Activated CD4-positive, CD25-positive, alpha-beta regulatory T cell treated with anti-CD3 and anti-CD28 coated beads, Interleukin-2, amount 50 U/mL, for 24 hours (primary cell): ENCODE results near the gene FHIT.

Experiments
- ATAC-seq, 2 donors: fragments of 150-1000 bp; cut with Tn5 transposase; one replicate each; pipeline ENCODE4 v1.10.0; 2021; ENCODE audit warnings: mild to moderate bottlenecking in 1 of 2, moderate library complexity in 1 of 2

FHIT gene

GRCh38 chr3:60757724-60758123 lies 493.5 kb downstream of the FHIT start:
- ATAC-seq, result no peak

- no peak for ATAC-seq
Observed at GRCh38 chr3:60756241-60757030, 494.8 kb downstream of the FHIT start.

- ATAC-seq, result no peak
Observed at GRCh38 chr3:60755094-60755493, 496.2 kb downstream of the FHIT start.

DNA sequence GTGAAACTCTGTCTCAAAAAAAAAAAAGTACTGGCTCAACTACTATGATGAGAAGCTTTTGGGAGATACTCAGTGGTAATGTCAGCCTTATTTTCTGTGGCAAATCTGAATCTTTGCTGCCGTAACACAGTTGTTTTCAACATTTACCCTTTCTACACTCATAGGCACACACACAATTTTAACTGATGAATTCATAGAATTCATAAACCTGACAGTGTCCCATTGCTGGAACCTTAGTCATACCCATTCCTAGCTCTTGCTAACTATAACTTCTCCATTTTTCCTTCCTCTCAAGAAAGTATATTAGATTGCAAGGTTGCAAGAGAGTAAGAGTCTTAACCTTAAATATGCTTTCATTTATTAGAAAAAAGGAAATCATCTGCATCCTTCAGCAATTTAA lies 496.6 kb downstream of the FHIT start:
- no peak for ATAC-seq

DNA sequence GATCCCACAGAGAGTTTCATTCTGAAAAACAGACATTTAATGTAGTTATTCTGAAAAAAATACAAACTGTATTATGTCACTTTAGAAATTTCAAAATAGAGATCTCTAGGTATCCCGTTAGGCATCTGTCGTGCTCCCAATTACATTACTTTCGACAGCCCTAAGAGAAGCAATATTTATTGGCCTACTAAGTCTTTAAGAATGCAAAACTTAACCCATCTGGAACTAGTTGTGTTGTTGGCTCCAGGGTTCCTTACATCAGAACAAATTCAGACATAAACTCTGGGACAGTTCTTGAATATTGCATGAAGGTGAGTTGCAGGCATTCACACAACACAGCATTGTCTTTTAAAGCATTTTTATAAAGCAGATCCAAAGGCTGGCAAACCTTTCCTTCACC lies 498.4 kb downstream of the FHIT start:
- ATAC-seq, result no peak

DNA sequence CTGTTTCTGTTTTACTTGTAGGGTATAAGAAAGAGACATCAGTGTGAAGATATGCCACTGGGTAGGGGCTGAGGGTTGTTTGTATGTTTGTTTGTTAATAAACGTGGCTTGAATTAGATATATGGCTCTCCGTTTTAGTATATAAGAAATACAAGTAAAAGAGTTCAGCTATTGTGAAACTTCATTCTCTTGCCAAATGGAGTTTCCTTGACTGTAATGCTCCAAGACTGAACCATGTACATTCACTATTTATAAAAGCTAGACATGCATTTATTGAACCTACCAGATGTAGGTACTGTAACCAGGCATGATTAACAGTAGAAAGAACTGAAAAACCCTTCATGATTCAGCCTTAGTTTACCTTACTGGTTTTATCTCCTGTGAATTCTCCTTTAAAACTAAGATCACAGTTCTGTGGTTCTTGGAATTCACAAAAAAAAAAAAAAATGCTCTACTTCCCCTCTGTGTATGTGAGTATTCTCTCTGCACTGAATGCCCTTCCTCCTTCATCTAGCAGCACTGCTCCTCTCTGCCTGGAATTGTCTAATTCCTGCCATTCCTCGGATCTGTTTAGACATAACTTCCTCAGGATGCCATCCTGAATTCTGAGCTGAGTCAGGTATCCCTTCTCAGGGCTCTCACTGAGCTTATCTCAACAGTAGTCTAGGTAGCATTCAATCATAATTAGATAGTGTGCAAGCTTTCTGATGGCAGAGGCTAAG lies 504.4 kb downstream of the FHIT start:
- ATAC-seq, result no peak

DNA sequence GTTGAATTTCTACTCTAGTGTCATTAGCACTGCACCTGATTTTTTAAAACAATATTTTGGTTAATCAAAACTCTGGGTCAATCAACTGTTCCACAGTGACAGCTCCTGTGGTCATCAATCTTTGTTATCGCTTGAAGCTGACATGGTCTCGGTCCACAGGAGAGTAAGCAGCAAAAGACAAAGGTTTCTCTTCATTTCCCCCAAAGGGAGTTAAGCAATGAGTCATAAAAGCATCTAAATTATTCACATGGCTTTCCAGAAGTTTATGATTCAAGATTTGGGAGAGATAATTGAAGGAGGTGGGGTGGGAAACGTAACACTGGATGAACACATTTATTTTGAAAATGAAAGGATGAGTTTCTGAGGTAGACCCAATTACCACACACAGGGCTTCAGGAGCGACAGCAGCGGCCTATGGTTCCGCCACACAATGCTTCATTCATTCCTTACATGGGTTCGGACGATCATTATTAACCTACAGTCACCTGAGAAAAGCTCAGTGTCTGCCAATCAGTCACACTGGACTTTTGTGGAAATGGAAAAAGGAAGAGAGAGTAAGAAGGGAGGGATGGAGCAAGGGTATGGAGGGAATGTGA lies 505.1 kb downstream of the FHIT start:
- no peak for ATAC-seq

DNA sequence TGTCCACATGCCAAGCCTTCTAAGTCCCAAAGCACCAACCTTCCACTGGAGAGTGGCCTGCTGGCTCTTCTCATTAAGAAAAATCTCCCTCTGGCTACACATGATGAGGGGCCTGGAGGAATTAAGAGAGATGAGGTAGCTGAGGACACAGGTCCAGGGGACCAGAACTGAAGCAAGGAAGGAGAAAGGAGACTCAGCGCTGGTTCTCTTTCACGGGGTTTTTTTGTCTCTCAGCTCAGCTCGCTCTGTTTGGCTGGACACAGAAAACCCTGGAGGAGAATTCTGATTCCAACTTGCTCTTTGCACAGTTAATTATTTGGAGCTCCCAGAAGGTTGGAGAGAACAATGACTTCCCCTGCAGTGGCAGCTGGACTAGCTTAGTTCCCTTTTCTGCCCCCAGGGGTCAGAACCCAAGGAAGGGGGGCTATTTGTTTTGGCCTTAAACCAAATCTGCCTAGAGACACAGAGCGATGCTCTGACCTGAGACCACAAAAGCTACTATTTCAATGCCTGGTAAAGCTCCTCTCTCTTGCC lies 507.6 kb downstream of the FHIT start:
- no peak for ATAC-seq

DNA sequence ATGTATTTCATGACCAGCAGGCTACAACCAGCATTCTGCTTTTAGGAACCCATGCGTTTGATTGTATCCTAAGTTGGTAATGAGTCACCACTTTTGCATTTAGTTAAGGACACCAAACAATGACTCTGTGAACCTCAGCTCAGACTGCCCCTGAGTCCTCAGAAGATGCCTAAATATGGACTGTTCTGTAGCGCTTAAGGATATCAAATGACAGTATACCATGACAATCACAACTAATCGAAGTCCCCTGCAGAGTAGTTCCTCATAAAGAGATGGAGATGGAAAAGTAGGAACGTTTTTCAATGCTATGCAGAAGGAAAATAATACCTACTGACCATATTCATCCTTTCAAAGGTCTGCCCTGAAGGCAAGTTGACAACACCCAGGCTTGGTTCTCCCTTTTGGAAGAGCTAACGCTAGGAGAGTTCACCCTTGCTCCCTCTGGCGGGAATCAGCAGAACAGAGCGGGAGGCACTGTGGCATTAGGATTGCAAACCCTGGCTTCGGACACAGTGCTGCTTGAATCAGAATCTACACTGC lies 508.6 kb downstream of the FHIT start:
- no peak for ATAC-seq

DNA sequence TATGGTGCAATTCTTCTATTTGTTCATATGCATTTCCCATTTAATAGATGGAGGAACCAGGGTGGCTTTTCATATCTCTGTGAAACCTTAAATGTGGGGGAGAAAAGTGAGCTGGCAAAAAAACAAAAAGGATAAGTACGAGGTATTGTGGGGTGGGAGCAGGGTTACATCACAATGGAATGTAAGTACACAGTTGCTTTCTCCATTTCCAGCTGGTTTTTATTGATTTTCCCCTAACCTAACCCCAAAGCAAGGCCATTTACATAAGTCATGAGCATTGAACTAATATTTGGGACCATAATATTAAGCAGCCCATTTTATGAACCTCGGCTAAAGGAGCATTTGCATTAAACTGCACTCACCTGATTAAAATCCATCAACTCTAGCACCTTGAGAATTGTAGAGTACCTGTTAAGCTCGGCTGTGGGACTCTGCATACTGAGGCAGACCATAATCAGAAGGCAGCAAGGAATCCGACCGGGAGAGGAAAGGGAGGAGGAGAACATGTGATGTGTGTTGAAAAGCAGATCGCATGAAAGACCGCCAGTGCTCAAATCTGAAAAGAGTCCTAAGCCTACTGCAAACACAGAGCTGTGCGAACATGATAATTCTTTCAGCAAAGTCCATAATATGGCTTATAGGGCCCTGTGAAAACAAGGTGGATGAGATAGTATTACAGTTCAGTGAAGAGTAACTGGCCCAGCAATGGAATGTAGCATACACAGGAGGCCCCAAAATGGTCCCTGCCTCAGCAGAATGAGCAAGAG lies 513.4 kb downstream of the FHIT start:
- ATAC-seq, result no peak

- no peak for ATAC-seq
Observed at GRCh38 chr3:60730371-60730770, 520.9 kb downstream of the FHIT start.

DNA sequence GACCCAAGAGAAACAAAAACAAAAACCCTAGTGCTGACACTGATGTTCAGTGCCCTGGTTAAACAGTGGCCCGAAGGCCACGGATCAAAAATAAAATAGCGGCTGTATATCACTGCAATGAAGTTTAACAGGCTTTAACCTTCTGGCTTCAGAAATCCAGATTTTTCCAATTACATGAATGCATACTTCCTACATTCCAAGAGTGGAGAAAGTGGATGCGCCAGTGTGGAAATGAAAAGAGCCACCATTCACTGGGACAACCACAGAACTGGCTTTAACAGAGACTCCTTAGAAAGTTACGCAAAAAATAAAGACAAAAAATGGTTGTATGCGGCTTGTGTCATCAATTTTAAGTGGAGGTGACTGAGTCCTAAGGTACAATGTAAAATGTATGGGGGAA lies 522.2 kb downstream of the FHIT start:
- ATAC-seq, result no peak

- no peak for ATAC-seq
Observed at GRCh38 chr3:60728006-60728405, 523.2 kb downstream of the FHIT start.

DNA sequence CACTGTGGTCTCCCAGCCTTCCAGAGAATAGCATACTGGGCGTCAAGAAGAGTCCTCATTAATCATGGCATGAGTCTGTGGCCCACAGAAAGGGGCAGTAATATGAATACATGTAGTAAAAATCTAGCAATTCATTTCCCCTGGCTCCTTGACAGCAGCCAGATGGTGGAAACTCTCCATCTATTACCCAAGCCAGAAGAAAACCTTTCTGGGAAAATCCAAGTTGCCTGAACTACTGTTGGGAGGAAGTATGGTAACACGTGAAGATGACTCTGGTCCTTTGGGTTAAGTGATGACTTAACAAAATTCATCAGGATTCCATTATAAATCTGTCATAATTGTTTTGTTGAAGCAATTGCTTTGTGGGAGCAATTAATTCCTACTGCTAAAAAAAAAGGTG lies 530.5 kb downstream of the FHIT start:
- ATAC-seq, result no peak

DNA sequence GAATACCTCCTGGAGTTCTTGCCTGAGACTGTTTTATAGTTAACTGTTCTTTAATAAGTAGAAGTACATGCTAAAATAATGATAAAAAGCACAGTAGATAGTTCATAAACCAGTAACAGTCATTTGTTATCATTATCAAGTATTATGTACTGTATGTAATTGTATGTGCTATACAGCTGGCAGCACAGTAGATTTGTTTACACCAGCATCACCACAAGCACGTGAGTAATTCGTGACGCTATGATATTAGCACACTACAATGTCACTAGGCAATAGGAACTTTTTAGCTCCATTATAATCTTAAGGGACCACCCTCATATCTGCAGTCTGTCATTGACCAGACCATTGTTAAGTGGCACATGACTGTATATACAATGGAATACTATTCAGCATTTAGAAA lies 534.7 kb downstream of the FHIT start:
- no peak for ATAC-seq

DNA sequence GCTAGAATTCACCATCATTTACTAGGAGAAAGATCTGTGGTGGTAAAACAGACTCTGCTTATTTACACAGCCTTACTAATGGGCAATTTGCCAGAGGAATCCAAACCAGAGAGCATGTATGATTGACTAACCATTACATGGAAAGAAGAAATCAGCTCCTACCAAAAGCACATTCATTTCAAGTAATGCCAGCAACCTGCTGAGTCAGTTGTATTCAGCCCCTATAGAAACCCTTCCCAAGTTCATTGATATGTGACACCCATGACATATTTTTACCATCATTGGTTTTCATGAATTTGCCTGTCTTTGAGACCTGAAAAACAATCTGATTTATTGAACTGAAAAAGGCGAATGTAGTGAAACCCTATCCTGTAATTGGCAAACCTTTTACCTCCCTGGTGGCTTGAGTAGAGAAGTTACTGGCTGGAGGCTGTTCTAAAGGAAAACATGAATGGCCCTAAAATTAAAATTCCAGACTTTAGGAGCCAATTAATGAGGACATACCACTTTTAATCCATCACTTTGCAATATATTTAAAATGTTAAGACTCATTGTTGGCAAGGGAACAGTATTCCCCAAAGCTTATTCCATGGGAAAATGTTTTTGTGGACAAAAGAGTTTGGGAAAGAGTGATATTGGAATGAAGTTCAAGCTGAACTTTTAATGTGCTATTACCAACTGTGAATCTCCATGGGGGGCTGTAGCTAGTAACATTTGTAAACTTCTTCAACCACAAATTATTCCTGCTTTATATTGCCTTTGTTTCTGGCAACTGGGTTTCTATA lies 542.9 kb downstream of the FHIT start:
- ATAC-seq, result no peak

DNA sequence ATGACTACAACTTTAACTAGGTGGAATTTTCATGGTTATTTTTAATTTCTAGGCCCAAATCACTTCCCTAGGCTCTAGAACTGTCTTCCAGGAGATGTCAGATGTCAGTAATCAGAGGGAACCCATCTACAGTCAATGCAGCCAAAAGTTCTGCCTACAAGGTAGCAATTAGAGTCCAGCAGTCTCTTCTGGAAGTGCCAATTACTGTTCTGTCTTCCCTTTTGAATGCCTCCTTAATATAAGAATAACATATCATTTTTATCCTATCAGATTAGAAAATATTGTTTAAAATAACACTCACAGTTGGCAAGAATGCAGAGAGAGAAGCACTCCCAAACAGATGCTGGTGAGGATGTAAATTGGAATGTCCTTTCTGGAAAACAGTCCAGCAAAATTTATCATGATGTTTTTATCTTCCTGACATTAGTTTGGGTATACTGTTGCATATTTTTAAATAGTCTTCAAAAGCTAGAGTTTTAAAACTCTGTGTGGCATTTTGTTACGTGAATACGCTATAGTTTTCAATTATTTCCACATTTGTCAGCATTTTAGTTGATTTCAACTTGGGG lies 543.7 kb downstream of the FHIT start:
- ATAC-seq, result no peak

- no peak for ATAC-seq
Observed at GRCh38 chr3:60703956-60704736, 547.1 kb downstream of the FHIT start.

- no peak for ATAC-seq
Observed at GRCh38 chr3:60703008-60703407, 548.2 kb downstream of the FHIT start.

GRCh38 chr3:60698117-60698516 lies 553.1 kb downstream of the FHIT start:
- ATAC-seq, result no peak

DNA sequence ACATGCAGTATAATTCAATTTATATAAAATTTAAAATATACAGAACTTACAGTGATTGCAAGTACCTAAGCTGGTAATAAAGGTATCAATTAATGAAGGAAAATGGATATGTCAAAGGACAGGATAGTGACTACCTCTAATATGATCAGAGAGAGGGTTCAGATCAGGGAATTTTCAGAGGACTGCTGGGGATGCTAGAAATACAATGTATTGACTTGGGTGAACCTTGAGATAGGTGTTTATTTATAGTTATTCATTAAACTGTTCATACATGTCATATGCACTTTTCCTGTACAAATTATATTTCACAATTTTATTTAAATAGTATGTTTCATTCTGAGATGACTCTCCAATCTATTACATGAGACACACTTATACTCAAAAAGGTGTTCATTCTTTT lies 554.1 kb downstream of the FHIT start:
- no peak for ATAC-seq
